Measurements from ENCODE around the gene PIGV. TPM values are rescaled to one million over a fixed set of nuclear protein-coding genes. Genes with fewer than 3 reads are reported as not detected.
"Not testable (repeated sequence)": the region's sequence is repeated elsewhere in the genome, so short reads cannot be mapped to it uniquely, and the experiment has no call there.

The PIGV gene
- total RNA-seq, 2 donors from 2014 or later, result 6.4 to 13.8 TPM

DNA sequence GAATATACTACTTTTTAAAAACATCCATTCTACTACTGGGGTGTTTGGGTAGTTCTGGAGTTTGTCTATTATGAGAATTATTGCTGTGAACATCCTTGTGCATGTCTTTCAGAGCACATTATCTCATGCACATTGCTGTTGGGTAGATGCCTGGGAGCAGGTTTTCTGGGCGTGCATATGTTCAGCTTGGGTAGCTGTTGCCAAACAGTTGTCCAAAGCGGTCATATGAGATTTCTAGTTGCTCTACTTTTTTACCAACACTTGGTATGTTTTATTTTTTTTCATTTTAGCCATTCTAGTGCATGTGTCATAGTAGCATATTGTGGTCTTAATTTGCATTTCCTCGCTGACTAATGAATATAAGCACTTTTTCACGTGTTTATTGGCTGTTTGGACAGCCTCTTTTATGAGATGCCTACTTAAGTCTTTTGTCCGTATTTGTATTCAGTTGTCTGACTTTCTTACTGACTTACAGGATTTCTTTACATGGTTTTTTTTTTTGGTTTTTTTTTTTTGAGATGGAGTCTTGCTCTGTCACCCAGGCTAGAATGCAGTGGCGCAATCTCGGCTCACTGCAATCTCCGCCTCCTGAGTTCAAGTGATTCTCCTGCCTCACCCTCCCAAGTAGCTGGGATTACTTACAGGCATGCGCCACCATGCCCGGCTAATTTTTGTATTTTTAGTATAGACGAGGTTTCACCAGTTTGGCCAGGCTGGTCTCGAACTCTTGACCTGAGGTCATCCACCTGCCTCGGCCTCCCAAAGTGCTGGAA lies 56.9 kb downstream of the PIGV start:
- Histone ChIP-seq H3K9me3 (no peaks in the 10 kb centered on the region), H3K27me3 (no peaks in the 10 kb centered on the region), H3K27ac (no peak overlapping the region), H3K4me3 (no peak overlapping the region), H3K36me3 (peaks cover 56% of the 10 kb centered on the region), H3K4me1 (no peaks in the 10 kb centered on the region)
- no peak for DNase-seq (ENCODE audit: low spot score)
- TF ChIP-seq, protein P1, sequence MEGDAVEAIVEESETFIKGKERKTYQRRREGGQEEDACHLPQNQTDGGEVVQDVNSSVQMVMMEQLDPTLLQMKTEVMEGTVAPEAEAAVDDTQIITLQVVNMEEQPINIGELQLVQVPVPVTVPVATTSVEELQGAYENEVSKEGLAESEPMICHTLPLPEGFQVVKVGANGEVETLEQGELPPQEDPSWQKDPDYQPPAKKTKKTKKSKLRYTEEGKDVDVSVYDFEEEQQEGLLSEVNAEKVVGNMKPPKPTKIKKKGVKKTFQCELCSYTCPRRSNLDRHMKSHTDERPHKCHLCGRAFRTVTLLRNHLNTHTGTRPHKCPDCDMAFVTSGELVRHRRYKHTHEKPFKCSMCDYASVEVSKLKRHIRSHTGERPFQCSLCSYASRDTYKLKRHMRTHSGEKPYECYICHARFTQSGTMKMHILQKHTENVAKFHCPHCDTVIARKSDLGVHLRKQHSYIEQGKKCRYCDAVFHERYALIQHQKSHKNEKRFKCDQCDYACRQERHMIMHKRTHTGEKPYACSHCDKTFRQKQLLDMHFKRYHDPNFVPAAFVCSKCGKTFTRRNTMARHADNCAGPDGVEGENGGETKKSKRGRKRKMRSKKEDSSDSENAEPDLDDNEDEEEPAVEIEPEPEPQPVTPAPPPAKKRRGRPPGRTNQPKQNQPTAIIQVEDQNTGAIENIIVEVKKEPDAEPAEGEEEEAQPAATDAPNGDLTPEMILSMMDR (IDR thresholded peaks at IDR 0.05), result no peak

DNA sequence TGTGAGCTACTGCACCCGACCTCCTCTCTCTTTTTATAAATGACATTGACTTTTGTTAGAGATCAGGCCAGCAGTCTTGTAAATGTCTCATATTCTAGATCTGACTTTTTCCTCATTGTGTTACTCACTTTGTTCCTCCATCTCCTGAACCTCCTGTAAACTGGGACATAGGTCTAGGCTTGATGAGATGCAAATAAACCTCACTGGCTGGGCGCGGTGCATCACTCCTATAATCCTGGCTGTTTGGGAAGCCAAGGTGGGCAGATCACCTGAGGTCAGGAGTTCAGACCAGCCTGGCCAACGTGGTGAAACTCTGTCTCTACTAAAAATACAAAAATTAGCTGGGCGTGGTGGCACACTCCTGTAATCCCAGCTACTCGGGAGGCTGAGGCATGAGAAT lies 60.1 kb downstream of the PIGV start:
- H3K4me1 ChIP-seq; DNase-seq (ENCODE audit: low spot score); H3K9me3 ChIP-seq; H3K27me3 ChIP-seq; H3K4me3 ChIP-seq; H3K27ac ChIP-seq: not testable (repeated sequence)
- H3K36me3 ChIP-seq, result peaks cover 61% of the 10 kb centered on the region

Other genes with a start within 250 kb of the PIGV start
- gene ARID1A, start 91.9 kb upstream of the PIGV start, total RNA-seq, result 10 to 100 TPM; 32.7 to 48.8 TPM
- 10 to 100 TPM; 19.8 to 22.5 TPM for gene ZDHHC18, start 38.7 kb downstream of the PIGV start, total RNA-seq
- gene SFN, start 75.2 kb downstream of the PIGV start, total RNA-seq, result under 1 TPM in 1 of 2 donors, not detected in 1; 0.51 TPM
- gene GPN2, start 102.3 kb downstream of the PIGV start, total RNA-seq, result 1 to 10 TPM; 4.7 to 7.2 TPM
- 1 to 10 TPM; 6.2 to 8.3 TPM for gene GPATCH3, start 112.5 kb downstream of the PIGV start, total RNA-seq
- 10 to 100 TPM; 10.6 to 19.0 TPM for gene NR0B2, start 126.0 kb downstream of the PIGV start, total RNA-seq
- gene NUDC, start 133.8 kb downstream of the PIGV start, total RNA-seq, result 10 to 100 TPM; 66.7 to 82.3 TPM
- gene KDF1, start 172.5 kb downstream of the PIGV start, total RNA-seq, result under 1 TPM; 0.26 to 0.86 TPM
- gene TRNP1, start 205.7 kb downstream of the PIGV start, total RNA-seq, result 100 to 1,000 TPM in 1 of 2 donors, 10 to 100 TPM in 1; 72.5 to 151 TPM
- 10 to 100 TPM; 31.6 to 34.8 TPM for gene TENT5B, start 224.9 kb downstream of the PIGV start, total RNA-seq